ENCODE measurements around the gene PDXK.

DNA sequence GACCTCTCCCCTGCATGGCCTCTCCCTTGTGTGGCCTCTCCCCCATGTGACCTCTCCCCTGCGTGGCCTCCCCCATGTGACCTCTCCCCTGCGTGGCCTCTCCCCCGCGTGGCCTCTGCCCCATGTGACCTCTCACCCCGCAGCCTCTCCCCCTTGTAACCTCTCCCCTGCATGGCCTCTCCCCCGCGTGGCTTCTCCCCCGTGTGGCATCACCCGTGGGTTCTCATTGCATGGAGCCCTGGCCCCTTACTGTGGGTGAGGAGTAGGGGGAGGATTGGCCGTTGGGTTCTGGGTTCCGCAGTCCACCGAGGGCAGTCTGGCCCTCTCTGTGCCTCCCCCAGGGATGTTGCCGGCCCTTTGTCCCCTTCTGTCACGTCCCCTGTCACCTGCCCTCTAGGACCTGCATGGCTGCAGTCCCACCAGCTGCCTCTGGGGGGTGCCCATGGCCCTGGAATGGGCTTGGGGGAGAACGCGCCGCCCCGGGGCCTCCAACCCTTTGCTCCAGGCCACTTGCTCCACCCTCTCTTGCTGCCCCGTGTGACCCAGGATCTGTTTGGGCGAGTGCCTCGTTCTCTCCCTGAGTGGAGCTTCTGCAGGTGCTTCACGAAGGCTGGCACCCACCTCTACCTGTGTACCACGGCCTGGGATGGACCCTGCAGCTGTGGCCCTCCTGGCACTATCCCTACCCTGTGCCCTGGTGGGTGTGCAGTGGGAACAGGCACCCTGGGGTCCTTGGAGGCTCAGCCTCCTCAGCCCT is 91.8 kb downstream of the PDXK start:
- TF ChIP-seq POLR2A (IDR thresholded peaks at IDR 0.05; ENCODE audit: low read depth, low read length) (no peak; the same call in 1 of the 2 replicates), TAF1 (IDR thresholded peaks at IDR 0.05; ENCODE audit: borderline replicate concordance, low read depth, low read length) (no peak)

Data from GM12892 (cell line).